ENCODE measurements around the gene ELAC2. TPM values are rescaled to one million over a fixed set of nuclear protein-coding genes. Genes with fewer than 3 reads are reported as not detected.

The ELAC2 gene
- polyA plus RNA-seq, 3 donors: 24.2 to 39.6 (median 26.0) TPM

DNA sequence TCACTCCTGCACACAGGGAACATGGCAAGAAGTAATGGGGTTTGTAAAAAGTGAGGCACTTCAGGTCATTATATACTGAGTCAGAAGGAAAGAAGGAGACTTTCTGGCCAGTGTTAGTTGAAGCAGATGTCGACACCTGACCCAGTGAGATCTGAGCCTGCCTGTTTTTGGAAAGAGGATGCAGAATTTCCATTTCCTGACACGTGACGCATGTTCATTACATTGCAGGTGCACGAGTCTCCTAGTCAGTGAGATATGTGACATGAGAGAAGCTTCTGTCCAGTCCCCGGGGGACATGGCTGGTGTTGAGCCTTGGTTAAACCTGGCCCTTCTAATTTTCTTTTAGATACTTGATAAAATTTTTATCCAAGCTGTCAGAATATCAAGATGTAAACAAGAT, 62.3 kb downstream of the ELAC2 start:
- Mint-ChIP-seq H3K36me3 (no peaks in the 10 kb centered on the region), H3K27ac (no peak overlapping the region), H3K4me1 (no peaks in the 10 kb centered on the region), H3K4me3 (no peak overlapping the region), H3K9me3 (peaks cover 16 to 50% (median 32%) of the 10 kb centered on the region in 7 donors), H3K27me3 (ENCODE audit: low read depth in 3 of 3) (peaks cover 0 to 3% (median 0%) of the 10 kb centered on the region in 3 donors)
- WGBS (ENCODE audit: insufficient coverage): 90% methylated on average over 4 of the region's 5 CpGs
- no peaks in the 10 kb centered on the region for H3K27me3 ChIP-seq (ENCODE audit: control insufficient read depth in 2 of 2, insufficient read depth in 2 of 2, low read length in 2 of 2)
- no peak overlapping the region for H2AFZ ChIP-seq (ENCODE audit: insufficient read depth, low read depth, low read length, poor library complexity, severe bottlenecking)
- H3K4me1 ChIP-seq (ENCODE audit: control insufficient read depth in 1 of 2, insufficient read depth in 2 of 2, low read length in 2 of 2): no peaks in the 10 kb centered on the region
- H3K9ac ChIP-seq (ENCODE audit: insufficient read depth, low read length, poor library complexity, severe bottlenecking): no peak overlapping the region
- H3K4me3 ChIP-seq (replicated peaks in 1 of 3; ENCODE audit: low read depth in 2 of 3, low read length in 3 of 3): no peak overlapping the region
- no peak overlapping the region for H3K27ac ChIP-seq (ENCODE audit: low read depth in 1 of 2, low read length in 2 of 2)
- no peak for DNase-seq
- H3K79me2 ChIP-seq (ENCODE audit: insufficient read depth, low read length): no peaks in the 10 kb centered on the region
- no peaks in the 10 kb centered on the region for H3K36me3 ChIP-seq (replicated peaks in 1 of 2; ENCODE audit: control insufficient read depth in 1 of 2, insufficient read depth in 2 of 2, low read length in 2 of 2)
- no peak overlapping the region for H3K4me2 ChIP-seq (replicated peaks; ENCODE audit: extremely low read depth, low read length, poor library complexity, severe bottlenecking)
- peaks cover 36 to 42% of the 10 kb centered on the region in 2 donors for H3K9me3 ChIP-seq (replicated peaks in 1 of 2; ENCODE audit: control insufficient read depth in 1 of 2, insufficient read depth in 1 of 2, low read length in 2 of 2)
- TF ChIP-seq, protein P1, sequence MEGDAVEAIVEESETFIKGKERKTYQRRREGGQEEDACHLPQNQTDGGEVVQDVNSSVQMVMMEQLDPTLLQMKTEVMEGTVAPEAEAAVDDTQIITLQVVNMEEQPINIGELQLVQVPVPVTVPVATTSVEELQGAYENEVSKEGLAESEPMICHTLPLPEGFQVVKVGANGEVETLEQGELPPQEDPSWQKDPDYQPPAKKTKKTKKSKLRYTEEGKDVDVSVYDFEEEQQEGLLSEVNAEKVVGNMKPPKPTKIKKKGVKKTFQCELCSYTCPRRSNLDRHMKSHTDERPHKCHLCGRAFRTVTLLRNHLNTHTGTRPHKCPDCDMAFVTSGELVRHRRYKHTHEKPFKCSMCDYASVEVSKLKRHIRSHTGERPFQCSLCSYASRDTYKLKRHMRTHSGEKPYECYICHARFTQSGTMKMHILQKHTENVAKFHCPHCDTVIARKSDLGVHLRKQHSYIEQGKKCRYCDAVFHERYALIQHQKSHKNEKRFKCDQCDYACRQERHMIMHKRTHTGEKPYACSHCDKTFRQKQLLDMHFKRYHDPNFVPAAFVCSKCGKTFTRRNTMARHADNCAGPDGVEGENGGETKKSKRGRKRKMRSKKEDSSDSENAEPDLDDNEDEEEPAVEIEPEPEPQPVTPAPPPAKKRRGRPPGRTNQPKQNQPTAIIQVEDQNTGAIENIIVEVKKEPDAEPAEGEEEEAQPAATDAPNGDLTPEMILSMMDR (IDR thresholded peaks at IDR 0.05): no peak
- no peaks in the 10 kb centered on the region for H4K20me1 ChIP-seq (ENCODE audit: insufficient read depth, low read length)
- intact Hi-C loops (cut with micrococcal nuclease): no loop called here

DNA sequence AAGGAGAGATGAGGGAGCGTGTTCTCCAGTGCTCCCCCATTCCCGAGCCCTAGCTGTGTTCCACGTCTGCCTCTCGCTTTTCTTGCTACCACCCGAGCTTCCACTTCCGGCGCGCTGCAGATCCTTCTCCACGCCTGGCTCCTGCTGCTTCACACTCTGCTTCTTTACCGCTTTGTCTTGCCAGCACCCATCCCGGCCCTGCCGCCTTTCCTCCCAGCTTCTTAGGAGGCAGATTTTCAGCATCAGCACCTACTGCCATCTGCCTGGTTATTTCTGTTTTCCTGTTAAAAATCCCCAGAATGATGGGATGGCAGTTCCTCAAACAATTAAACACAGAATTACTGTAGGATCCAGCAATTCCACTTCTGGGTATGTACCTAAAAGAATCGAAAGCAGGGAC, 64.7 kb downstream of the ELAC2 start:
- no peak overlapping the region for H3K27ac ChIP-seq (ENCODE audit: low read depth in 1 of 2, low read length in 2 of 2)
- DNase-seq: no peak
- no peaks in the 10 kb centered on the region for H3K36me3 ChIP-seq (replicated peaks in 1 of 2; ENCODE audit: control insufficient read depth in 1 of 2, insufficient read depth in 2 of 2, low read length in 2 of 2)
- TF ChIP-seq, protein P1 (IDR thresholded peaks at IDR 0.05): no peak
- Mint-ChIP-seq H3K27me3 (ENCODE audit: low read depth in 3 of 3) (peaks cover 0 to 3% (median 0%) of the 10 kb centered on the region in 3 donors), H3K9me3 (peaks cover 22 to 51% (median 30%) of the 10 kb centered on the region in 7 donors), H3K4me1 (no peaks in the 10 kb centered on the region), H3K4me3 (no peak overlapping the region), H3K27ac (peak overlapping the region in 1 of 7 donors; percentile 79), H3K36me3 (no peaks in the 10 kb centered on the region)
- no peak overlapping the region for H3K9ac ChIP-seq (ENCODE audit: insufficient read depth, low read length, poor library complexity, severe bottlenecking)
- H3K9me3 ChIP-seq (replicated peaks in 1 of 2; ENCODE audit: control insufficient read depth in 1 of 2, insufficient read depth in 1 of 2, low read length in 2 of 2): peaks cover 30 to 32% of the 10 kb centered on the region in 2 donors
- no peak overlapping the region for H2AFZ ChIP-seq (ENCODE audit: insufficient read depth, low read depth, low read length, poor library complexity, severe bottlenecking)
- 97% methylated on average over 13 of the region's 13 CpGs for WGBS (ENCODE audit: insufficient coverage)
- H3K79me2 ChIP-seq (ENCODE audit: insufficient read depth, low read length): no peaks in the 10 kb centered on the region
- H3K4me2 ChIP-seq (replicated peaks; ENCODE audit: extremely low read depth, low read length, poor library complexity, severe bottlenecking): no peak overlapping the region
- H3K4me3 ChIP-seq (replicated peaks in 1 of 3; ENCODE audit: low read depth in 2 of 3, low read length in 3 of 3): no peak overlapping the region
- H4K20me1 ChIP-seq (ENCODE audit: insufficient read depth, low read length): no peaks in the 10 kb centered on the region
- intact Hi-C loops (cut with micrococcal nuclease): no loop called here
- no peaks in the 10 kb centered on the region for H3K27me3 ChIP-seq (ENCODE audit: control insufficient read depth in 2 of 2, insufficient read depth in 2 of 2, low read length in 2 of 2)
- H3K4me1 ChIP-seq (ENCODE audit: control insufficient read depth in 1 of 2, insufficient read depth in 2 of 2, low read length in 2 of 2): no peaks in the 10 kb centered on the region

Data from CD14-positive monocyte (primary cell).